Epithelial cell of proximal tubule (primary cell): ENCODE results near the gene TRIM42. TPM values are rescaled to one million over a fixed set of nuclear protein-coding genes. Genes with fewer than 3 reads are reported as not detected.

Experiments
- DNase-seq: peaks from one replicate; pipeline ENCODE4 v3.0.0-alpha.2; 2011; ENCODE audit warnings: low read depth
- H3K4me3 ChIP-seq: 2 replicates; pipeline ENCODE4 v1.5.1; 2011; ENCODE audit warnings: low read depth, mild to moderate bottlenecking, low read length
- total RNA-seq: library from RNA; depleted of rRNA; stranded (reverse); fragments of >200 nt; gene quantifications from 2 replicates; pipeline ENCODE4 v1.2.3, GENCODE V29; 2015
- TF ChIP-seq, protein P1 (sequence below): conservative IDR thresholded peaks from 2 replicates; pipeline ENCODE4 v1.5.1; 2012; ENCODE audit warnings: low read depth, mild to moderate bottlenecking, low read length

TRIM42 gene
- total RNA-seq, 1 donor from 2014 or later, result not detected

DNA sequence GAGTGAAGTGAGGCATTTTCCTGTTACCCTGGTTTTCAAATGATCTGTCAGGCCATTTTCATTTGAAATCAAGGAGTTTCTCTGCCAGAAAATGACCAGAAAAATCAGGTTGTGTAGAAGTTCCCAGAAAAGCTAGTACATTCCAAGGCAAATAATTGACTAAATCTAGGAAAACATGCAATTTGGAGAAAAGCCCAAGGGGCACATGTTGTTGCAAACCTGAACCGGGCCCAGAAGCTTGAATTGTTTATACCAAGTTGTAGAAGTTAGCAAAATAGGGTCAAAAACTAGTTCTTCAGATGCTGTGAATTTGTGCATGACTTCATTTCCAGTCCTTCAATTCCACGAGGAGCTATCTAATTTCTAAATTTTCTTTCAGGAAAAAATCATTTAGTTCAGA lies 31.0 kb downstream of the TRIM42 start:
- TF ChIP-seq, protein P1, sequence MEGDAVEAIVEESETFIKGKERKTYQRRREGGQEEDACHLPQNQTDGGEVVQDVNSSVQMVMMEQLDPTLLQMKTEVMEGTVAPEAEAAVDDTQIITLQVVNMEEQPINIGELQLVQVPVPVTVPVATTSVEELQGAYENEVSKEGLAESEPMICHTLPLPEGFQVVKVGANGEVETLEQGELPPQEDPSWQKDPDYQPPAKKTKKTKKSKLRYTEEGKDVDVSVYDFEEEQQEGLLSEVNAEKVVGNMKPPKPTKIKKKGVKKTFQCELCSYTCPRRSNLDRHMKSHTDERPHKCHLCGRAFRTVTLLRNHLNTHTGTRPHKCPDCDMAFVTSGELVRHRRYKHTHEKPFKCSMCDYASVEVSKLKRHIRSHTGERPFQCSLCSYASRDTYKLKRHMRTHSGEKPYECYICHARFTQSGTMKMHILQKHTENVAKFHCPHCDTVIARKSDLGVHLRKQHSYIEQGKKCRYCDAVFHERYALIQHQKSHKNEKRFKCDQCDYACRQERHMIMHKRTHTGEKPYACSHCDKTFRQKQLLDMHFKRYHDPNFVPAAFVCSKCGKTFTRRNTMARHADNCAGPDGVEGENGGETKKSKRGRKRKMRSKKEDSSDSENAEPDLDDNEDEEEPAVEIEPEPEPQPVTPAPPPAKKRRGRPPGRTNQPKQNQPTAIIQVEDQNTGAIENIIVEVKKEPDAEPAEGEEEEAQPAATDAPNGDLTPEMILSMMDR, result no peak
- no peak for DNase-seq
- no peak overlapping the region for H3K4me3 ChIP-seq

DNA sequence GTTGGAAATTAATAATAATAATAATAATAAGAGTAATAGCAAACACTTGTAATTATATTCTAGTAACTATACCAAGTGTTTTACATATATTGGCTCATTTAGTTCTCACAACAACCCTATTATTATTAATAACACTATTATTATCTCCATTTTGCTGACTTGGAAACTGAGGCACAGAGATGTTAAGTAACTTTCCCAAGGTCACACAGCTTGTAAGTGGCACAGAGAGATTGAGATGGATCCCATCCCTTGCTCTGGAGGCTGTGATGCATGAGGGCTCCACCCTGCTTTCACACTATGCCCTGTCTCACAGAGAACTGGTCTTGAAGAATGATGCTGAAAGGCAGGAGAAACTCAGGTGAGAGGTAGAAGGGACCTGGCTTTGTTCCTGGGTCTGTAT lies 31.9 kb downstream of the TRIM42 start:
- no peak for DNase-seq
- TF ChIP-seq, protein P1, result no peak

DNA sequence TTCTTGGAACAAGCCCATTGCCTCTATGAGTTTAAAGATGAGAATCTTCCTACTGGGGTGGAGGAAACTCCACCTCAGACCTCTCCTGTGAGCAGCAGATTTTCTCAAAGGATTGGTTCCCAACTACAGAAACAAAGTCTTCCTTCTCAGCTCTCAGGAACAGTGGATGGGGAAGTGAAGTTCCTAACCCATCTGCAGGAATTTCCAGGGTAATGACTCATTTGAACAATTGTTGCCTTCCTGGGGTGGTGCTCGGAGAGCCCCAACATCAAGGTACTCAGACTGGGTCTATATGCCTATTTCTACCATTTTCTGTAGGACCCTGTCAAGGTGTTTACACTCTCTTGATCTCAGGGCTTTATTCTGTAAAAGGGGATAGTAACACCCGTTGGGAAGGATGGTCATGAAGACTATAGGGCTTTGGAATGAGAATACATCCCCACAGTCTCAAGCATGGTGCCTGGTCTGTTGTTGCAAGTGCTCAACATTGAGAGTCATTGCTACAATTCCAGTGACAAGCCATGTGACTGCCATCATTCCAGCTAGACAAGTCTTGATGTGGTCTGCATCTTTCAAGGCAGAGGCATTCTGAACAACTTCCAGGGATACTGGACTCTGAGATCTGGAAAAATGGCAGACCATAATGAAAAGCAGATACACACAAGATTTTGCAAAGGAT lies 33.0 kb downstream of the TRIM42 start:
- DNase-seq, result no peak
- H3K4me3 ChIP-seq, result no peak overlapping the region
- TF ChIP-seq, protein P1, result no peak

More for the DNA sequence above, 31.9 kb downstream of the TRIM42 start:
- no peak overlapping the region for H3K4me3 ChIP-seq

DNA sequence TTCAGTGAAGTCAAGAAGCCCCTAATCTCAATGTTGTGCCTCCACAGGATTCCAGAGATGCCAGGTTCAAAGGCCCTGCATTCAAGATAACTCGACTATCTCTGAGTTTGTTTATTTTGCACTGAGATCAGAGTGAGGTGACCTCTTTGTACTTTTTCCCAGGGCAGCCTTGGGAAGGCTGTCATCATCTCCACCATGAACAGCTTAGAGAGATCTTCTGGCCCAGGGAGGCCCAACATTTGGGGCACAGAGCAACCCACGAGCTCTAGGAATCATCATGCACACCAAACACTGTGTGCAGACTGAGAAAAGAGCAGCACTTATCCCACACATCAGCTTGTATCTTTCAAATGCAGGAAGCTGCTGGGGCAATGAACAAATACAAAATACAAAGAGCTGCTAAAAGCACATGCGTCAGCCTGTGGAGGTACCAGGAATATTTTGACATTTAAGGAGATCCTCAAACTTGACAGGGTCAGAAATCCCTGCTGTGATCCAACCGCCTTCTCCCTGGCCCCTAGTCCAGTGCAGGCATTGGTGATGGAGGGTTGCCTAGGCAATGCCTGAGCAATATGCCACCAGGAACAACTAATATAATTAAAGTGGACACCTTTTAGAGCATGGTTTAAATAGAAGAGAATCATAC lies 33.6 kb downstream of the TRIM42 start:
- TF ChIP-seq, protein P1, result no peak
- DNase-seq, result no peak

DNA sequence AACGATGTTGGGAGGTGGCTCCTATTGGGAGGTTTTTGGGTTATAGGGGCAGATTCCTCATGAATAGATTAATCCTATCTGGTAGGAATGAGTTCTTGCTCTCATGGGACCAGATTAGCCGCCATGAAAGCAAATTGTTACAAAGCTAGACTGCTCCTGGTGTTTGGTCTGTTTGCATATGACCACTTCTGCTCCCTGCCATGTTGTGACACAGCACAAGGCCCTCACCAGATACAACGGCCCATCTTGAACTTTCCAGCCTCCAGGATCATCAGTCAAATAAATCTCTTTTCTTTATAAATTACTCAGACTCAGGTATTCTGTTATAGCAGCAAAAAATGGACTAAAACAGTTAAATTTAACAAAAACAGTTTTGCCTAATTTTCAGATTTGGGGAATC lies 34.4 kb downstream of the TRIM42 start:
- DNase-seq, result no peak
- TF ChIP-seq, protein P1, result no peak
- no peak overlapping the region for H3K4me3 ChIP-seq

More for the DNA sequence above, 33.6 kb downstream of the TRIM42 start:
- H3K4me3 ChIP-seq, result no peak overlapping the region

DNA sequence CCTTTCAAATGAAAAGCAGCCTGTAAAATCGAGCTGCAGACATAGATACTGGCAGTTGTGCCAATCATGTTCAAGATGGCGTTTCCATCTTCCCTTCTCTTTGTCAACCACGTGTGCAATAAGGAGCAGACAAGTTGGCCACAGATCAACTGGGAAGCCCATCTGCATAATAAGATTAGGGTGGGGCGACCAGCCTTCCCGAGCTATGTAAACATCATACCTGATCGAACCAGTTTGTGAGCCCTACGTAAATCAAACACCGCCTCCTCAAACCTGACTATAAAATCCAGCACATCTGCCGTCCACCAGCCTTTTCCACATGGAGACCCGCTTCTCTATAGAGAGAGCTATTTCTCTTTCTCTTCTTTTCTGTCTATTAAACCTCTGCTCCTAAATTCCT lies 37.2 kb downstream of the TRIM42 start:
- H3K4me3 ChIP-seq, result no peak overlapping the region
- no peak for DNase-seq
- TF ChIP-seq, protein P1, result no peak

DNA sequence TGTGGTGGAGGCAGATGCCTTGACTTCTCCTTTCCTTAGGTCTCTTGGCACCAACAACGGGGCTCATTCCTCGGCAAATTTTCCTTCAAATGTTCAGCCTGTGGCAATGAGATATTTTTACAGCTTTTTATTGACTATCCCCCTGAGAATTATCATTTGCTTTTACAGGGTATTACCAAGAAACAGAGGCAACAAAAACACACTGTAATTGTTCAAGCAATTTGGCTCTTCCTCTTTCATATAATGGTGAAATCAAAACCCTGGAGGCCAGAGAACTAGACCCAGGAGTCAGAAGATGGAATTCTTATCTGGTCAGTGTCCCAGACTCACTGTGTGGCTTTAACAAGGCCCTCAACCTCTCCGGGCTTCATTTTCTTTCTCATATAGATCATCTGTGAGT lies 40.1 kb downstream of the TRIM42 start:
- TF ChIP-seq, protein P1, result no peak
- H3K4me3 ChIP-seq, result no peak overlapping the region
- DNase-seq, result no peak
